Body of pancreas (tissue), 4 donors: ENCODE data around the gene TRAF5.

ENCODE experiments used
- CTCF ChIP-seq, 7 experiments: fragments of 450-650 bp in 4 of 7; fragments of 200-600 bp in 3 of 7; sonication (generic) in 3 of 7; IDR thresholded peaks; one replicate each; pipeline ENCODE4 v1.5.1; 2016 to 2019; ENCODE audit warnings: antibody characterized with exemption in 7 of 7
- POLR2A ChIP-seq, 3 donors: fragments of 450-650 bp; IDR thresholded peaks; one replicate each; pipeline ENCODE4 v1.6.1; 2016; ENCODE audit warnings: antibody characterized with exemption in 3 of 3, mild to moderate bottlenecking in 2 of 3

- TF ChIP-seq CTCF (IDR thresholded peaks at IDR 0.05) (no peak), POLR2A (IDR thresholded peaks at IDR 0.05) (no peak)
These were observed 7.3 kb downstream of the TRAF5 start for GRCh38 chr1:211333906-211334305.
